ENCODE results near the gene ODAD4.

ODAD4 gene

GRCh38 chr17:41930009-41930832 is at the start of gene ODAD4:
Gene ODAD4, plus strand, starts transcription at chr17:41930617. Its CDS starts 107 bp downstream, at chr17:41930724.
- no peak for TF ChIP-seq CTCF (IDR thresholded peaks at IDR 0.05; ENCODE audit: extremely low read depth, missing control alignments)
- peak; percentile 91 for DNase-seq (ENCODE audit: low spot score)

- TF ChIP-seq CTCF (IDR thresholded peaks at IDR 0.05; ENCODE audit: extremely low read depth, missing control alignments), result no peak
- no peak for DNase-seq (ENCODE audit: low spot score)
These were observed 47.7 kb upstream of the ODAD4 start for GRCh38 chr17:41882756-41883155.

- no peak for TF ChIP-seq CTCF (IDR thresholded peaks at IDR 0.05; ENCODE audit: extremely low read depth, missing control alignments)
- DNase-seq (ENCODE audit: low spot score), result no peak
These were observed 44.7 kb upstream of the ODAD4 start for GRCh38 chr17:41885733-41886132.

GRCh38 chr17:41888332-41888965 is 42.0 kb upstream of the ODAD4 start:
- no peak for DNase-seq (ENCODE audit: low spot score)
- no peak for TF ChIP-seq CTCF (IDR thresholded peaks at IDR 0.05; ENCODE audit: extremely low read depth, missing control alignments)

- no peak for DNase-seq (ENCODE audit: low spot score)
- no peak for TF ChIP-seq CTCF (IDR thresholded peaks at IDR 0.05; ENCODE audit: extremely low read depth, missing control alignments)
These were observed 39.0 kb upstream of the ODAD4 start for GRCh38 chr17:41891135-41892020.

GRCh38 chr17:41892021-41892376 is 38.4 kb upstream of the ODAD4 start:
- DNase-seq (ENCODE audit: low spot score), result no peak
- TF ChIP-seq CTCF (IDR thresholded peaks at IDR 0.05; ENCODE audit: extremely low read depth, missing control alignments), result no peak

Measured in GM20000 (cell line).